ENCODE results near the gene EEF1AKMT3. TPM values are rescaled to one million over a fixed set of nuclear protein-coding genes. Genes with fewer than 3 reads are reported as not detected.
"Not testable (repeated sequence)": the region's sequence is repeated elsewhere in the genome, so short reads cannot be mapped to it uniquely, and the experiment has no call there.

The EEF1AKMT3 gene
- total RNA-seq, 1 experiment from 2014 or later, result 1.1 TPM

DNA sequence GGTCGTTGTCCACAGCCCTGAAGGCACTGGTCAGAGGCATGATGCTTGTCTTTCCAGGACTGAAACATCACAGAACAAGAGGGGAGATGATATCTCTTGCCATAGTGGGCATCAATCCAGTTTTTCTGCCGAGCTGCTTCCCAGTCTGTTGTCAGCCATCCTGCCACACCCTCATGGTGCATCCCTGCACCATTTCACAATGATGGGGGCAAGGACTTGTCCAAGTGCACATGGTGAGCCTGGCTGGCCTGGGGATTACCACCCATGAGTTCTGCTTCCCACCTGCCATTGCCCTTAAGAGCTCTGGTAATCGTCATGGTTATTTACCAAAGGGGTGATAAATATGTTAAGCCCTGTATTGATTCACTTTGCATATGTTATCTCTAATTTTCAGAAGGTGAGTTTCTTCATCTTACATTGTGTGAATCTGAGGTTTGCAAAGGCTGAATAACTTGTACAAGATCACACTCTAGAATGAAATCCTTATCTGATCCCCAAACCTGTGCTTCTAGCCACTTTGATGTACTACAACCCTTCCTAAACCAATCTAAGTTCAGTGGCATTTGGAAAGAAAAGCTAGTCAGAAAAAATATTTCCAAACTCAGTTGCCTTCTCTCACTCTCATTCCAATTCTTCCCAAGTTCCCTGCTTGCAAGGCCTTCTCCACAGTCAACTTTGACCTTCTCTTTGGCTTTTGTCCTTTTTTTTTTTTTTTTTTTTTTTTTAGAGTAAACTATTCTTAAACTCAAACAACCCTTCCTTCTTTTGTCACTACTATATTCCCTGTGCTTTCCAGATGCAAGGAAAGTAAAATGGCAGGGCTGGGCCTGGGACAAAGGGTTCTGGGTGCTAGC is 43.8 kb downstream of the EEF1AKMT3 start:
- no peak for DNase-seq (ENCODE audit: low spot score)

DNA sequence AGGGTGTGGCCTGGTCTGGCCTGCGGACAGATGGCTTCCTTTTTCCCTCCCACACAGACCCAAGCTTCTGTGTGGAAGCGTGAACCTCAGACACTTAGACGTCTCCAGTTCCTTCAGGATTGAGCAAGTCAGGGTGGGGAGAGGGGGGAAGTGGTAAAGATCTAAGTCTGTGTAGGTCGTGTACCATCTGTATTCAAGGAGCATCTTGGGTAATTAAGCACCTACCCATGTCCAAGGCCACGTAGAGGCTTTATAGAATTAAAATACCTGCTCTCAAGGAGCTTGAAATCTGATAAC is 44.4 kb downstream of the EEF1AKMT3 start:
- DNase-seq (ENCODE audit: low spot score), result no peak

DNA sequence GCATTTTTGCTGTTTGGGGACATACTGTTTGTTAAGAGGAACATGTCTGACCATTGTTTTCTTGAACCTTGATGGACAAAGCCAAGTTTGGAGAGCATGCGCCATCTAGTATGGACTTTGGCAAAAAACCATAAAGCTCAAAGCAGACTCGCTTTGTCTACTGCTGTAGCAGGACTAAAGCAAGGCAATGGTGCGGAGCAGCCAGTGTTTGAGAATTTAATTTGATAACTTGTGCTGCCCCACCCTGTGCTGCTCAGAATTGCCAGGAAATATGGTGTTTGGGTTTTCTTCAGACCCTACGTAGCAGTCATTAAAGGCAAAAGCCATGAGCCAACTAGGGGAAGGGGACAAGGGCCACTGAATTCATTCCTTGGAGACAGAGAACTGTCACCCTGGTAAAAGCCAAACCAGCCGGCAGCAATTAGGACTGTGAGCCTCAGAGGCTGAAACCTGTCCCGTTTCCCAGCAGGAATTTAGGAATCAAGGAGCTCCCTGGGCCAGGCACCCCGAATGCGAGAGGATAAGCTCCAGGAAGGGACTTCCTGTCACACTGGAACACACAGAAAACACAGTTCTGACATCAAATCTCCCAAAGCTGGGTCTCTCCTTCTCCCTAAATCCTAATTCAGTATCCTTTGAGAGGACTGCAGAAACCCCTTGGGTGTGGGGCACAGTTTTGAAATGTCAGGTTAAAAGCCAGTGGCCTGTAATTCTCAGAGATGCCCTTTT is 45.0 kb downstream of the EEF1AKMT3 start:
- no peak for DNase-seq (ENCODE audit: low spot score)

DNA sequence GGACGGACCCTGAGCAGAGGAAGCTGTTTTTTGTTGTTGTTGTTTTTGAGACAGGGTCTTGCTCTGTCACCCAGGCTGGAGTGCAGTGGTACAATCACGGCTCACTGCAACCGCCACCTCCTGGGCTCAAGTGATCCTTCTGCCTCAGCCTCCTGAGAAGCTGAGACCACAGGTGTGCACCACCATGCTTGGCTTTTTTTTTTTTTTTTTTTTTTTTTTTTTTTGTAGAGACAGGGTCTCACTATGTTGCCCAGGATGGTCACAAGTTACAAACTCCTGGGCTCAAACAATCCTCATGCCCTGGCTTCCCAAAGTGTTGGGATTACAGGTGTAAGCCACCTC is 45.5 kb downstream of the EEF1AKMT3 start:
- not testable (repeated sequence) for DNase-seq (ENCODE audit: low spot score)

DNA sequence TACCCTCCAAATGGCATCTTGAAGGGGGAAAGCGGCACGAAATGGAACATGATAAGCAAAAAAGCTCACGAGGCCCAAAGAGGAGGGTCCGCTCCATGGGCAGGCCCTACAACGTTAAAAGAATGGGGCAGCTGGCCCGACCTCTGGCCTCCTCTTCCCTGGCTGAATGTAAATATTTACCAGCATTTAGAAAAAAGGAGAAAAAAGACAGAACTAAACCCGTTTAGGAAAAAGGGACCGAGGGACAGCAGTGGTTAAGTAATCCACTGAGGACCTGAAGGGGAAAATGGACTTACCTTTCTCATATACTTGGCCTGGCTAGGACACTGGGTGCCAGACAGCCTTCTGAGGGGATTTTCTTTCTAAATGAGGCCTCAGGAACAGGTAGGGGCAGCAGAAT is 47.7 kb downstream of the EEF1AKMT3 start:
- DNase-seq (ENCODE audit: low spot score), result not testable (repeated sequence)

DNA sequence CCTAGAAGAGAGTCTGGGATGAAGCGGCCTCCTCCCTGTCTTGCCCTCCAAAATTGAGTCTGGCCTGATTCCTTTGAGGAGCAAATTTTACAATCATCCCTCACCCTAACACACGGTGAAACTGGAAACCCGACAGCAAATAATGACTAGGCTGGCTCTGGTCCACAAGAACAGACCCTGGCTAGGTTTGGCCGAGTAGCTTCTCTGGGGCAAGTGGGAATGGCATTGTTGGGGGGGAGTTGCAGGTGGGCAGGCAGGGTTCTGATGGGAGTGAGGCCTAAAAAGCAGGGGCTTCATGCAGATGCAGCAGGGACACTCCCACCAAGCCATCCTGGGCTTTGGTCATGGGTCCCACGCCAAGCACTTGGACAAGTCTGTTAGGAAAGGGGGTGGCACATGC is 48.6 kb downstream of the EEF1AKMT3 start:
- not testable (repeated sequence) for DNase-seq (ENCODE audit: low spot score)

DNA sequence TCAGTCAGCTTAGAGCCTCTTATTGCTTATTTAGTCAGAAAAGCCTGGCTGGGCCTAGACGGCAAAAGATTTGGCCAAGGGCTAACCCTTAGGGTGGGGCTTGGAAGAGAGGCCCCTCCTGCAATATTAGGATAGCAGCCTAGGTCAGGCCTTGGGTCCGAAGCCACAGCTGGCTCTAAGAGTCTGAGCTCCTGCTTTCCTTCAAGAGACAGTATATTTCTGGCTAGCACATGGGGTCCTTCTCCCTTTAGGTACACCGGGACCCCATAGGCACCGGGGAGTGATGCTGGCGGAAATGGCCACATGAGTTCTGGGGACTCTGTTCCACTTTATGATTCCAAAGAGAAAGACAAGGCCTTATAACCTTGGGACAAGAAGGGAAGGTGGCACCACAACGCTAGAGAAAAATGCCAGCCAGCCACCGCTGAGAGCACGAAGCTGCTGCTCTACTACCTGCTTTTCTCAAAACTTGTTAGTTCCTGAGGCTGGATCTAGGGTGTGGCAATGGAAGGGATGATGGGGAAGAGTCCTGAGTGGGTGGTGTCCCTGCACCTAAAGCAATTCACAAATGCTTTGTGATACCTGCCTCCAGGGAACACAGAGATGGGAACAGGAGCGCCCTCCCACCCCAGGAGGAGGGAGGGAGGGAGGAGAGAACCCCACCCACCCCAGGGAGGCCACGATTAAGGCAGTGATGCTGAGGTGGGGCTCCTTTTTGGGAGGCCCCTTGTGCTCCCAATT is 49.2 kb downstream of the EEF1AKMT3 start:
- no peak for DNase-seq (ENCODE audit: low spot score)

DNA sequence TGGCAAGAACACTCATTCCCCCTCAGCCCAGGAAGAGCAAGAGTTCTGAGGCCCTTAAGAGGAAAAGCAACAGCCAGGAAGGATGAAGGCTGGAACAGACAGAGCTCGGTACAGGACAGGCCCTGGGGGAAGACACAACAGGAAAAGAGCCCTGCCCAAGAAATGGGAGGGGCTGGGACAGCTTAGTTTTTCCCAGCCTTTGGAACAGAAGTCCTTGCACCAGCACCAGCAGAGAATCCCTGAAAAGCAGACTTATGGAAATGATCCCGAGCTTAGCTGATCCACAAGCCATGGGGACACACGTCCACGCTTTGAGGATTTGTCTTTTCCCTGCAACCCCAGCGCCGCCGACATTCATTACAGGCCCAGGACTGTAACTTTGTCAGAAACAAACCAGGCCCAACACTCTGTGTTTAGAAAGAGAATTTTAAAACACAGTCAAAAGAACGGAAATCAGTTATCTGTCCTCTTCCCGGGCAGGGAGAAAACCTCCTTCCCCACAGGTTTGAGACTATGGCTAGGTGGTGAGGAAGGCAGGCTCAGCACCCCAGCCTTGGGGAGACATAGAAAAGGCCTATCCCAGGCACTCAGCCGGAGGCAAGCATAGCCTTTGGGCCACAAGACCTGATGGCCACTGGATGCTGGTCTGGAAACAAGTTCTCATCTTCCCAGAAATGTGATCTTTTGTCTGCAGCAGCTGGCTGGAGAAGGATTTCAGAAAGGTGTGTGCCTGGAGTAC is 50.1 kb downstream of the EEF1AKMT3 start:
- DNase-seq (ENCODE audit: low spot score), result no peak

DNA sequence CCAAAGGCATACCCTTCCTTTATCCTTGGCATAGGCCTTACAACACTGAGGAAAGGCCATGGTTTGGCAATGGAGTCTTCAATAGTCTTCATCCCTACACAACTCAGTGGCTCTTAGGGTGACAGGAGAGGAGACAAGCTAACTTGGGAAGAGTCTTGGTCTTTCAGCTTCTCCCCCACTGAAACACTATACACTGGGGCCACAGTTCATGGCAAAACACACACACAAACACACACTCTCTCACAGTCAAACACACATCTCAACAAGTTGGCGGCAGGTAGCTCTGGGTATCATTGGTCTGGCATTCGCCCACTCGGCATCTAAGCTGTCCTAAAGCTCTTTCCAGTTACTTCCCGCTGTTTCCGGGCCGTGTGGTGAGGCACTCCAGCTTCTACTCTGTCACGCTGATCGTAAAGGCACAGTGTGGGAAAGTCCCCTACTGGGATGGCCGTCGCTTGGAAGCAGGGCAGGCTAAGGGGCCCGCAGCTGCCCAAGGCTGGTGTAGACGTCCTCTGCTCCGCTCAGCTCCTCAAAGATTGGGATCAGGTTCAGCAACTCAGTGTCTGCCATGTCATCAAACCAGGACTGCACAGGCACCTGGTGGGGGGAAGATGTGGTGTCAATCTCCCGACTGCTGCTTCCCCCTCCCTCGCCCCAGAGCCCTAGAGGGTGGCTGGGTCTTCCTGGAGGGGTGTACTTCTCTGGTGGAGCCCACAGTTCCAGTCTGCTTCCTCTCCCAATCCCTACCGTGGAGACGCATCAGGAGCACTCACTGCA is 50.9 kb downstream of the EEF1AKMT3 start:
- no peak for DNase-seq (ENCODE audit: low spot score)

DNA sequence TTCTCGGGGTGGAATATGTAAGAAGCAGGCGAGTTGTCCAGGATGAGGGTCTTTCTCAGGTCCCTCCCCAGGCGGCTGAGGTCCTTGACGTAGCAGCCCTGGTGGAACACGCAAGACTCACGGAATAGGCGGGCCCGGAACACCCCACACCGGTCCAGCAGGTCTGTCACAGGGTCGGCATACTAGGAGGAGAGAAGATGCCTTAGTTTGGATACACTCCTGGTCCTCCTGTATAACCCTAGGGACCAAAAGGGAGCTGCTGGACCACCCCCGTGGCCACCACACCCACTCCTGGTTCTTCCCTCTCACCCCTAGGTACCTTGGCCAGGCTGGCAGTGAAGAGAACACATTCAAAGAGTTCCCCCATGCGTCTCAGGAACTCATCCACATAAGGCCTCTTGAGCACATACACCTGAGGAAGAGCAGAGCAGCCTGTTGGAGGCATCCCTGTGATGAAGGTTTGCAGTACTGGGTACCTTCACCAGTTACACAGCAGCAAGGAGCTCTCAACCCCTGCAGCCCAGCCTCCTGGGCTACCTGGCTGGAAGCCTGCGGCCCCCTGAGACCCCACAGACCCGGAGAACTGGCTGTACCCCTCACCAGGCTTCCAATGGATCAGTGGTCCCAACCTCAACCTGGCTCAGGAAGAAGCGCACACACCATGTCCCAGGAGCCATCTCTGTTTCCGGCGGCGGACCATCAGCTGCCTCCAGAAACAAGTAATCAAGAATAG is 51.7 kb downstream of the EEF1AKMT3 start:
- no peak for DNase-seq (ENCODE audit: low spot score)

DNA sequence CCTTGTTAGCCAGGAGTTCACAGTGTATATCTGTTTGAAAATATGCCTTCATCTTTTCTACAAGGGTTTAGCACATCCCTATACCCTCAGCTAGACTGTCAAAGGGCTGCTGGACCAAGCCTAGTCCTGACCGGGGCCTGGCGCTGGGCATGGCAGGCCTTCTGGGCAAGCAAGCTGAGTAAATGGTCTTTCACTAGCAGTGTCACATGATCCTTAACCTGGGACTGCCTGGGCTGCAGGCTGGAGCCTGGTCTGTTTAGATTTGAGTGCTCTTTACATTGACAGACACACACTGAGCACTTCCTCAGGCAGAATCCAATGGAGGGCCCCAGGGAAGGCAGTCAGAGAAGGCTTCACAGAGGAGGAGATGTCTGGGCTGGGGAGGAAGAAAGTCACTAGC is 53.0 kb downstream of the EEF1AKMT3 start:
- DNase-seq (ENCODE audit: low spot score), result no peak

DNA sequence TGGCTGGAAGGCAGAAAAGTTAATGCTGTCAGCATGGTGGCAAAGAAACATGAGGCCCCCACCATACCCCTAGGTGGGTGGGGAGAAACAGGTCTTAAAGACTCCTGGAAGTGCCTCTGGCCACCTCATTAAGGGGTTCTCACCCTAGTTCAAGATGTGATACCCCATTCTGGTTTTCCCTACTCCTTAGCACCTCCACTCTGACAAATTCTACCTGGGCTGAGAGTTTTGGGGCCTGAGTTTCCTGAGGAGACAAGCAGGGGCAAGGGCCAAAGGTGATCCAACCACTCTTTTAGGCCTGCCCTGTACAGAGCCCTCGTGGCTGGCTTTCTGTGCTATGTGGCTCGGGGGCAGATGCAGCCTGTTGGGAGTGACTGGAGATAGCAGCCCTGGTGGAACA is 54.0 kb downstream of the EEF1AKMT3 start:
- no peak for DNase-seq (ENCODE audit: low spot score)

DNA sequence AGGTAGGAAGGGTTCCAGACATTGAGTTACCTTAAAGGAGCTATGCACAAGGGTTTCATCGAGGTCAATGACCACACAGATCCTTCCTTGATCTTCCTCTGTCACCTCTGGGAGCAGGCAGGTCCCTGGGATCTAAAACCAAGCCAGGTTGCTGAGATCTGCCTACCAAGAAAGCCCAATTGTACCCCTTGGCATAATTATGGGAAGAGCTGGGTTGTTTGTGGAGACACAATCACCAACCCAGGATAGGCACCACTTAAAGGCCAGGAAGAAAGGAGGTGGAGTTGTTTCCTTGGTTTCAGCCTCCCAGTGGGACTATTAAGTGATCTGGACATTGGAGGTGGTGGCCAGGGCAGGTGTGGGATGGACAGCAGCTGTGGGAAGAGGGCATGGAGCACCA is 54.6 kb downstream of the EEF1AKMT3 start:
- no peak for DNase-seq (ENCODE audit: low spot score)

DNA sequence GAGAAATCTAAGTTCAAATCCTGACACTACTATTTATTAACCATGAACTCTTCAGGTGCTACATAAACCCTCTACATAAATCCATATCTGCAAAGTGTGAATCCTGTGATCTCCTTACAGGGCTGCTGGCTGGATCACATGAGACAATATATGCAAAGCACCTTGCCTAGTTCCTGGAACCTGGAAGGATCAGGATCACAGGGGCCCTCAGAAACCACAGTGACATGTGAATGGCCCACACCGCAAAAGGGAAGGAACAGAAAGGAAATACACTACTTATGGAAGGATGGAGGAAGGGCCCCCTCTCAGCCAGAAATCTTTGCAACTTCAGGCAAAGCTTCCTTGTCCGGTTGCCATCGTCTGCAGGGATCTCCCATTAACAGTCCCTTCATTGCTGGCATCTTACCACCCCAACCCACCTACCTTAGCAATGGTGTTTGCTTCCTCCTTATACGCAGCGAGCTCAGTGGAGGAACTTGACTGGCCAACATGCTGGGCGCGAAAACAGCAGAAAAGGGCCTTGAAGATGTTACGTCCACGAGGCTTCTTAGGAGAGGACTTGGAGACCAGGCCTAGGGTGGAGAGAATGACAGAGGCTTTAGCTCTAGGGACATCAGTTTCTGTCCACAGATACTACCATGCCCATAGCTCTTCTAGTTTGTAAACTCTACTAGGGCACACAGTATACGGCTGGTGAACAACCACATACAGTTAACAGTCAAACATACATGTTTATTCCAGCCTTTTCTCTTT is 56.8 kb downstream of the EEF1AKMT3 start:
- DNase-seq (ENCODE audit: low spot score), result no peak

DNA sequence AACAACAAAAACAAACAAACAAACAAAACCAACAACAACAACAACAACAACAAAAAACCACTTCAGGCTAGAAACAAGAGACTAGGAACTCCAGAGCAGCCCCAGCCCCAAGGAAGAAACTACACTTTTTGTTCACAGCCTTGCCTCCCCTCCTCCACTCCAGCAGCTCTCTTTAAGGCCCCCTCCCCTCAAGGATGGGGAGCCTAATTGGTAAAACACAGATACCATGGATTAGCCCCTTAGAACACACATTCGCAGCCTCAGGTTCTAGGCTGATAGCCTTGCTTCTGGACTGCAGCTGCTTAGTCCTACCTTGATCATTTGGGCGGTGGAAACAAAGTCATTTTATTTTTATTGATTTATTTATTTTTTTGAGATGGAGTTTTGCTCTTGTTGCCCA is 58.0 kb downstream of the EEF1AKMT3 start:
- DNase-seq (ENCODE audit: low spot score), result no peak
